Duodenal mucosa (tissue), 2 donors: ENCODE results near the gene LRCH4.

ENCODE experiments used
- H3K27ac ChIP-seq: one replicate; pipeline ENCODE4 v1.7.0; 2013; ENCODE audit warnings: low read depth, low read length
- H3K27me3 ChIP-seq, 2 donors: one replicate each; pipeline ENCODE4 v1.7.0; 2013; ENCODE audit warnings: low read length in 2 of 2, control low read depth in 1 of 2; ENCODE audit not compliant: insufficient read depth in 2 of 2, control insufficient read depth in 1 of 2
- H3K36me3 ChIP-seq, 2 donors: one replicate each; pipeline ENCODE4 v1.7.0; 2013; ENCODE audit warnings: low read length in 2 of 2, control low read depth in 1 of 2; ENCODE audit not compliant: insufficient read depth in 2 of 2, control insufficient read depth in 1 of 2
- H3K4me1 ChIP-seq, 2 donors: one replicate each; pipeline ENCODE4 v1.7.0; 2013; ENCODE audit warnings: low read length in 2 of 2, control low read depth in 1 of 2; ENCODE audit not compliant: insufficient read depth in 2 of 2, control insufficient read depth in 1 of 2
- H3K4me3 ChIP-seq, 2 donors: one replicate each; pipeline ENCODE4 v1.7.0; 2013; ENCODE audit warnings: low read length in 2 of 2, low read depth in 1 of 2
- H3K9ac ChIP-seq, 2 donors: one replicate each; pipeline ENCODE4 v1.7.0; 2013; ENCODE audit warnings: low read length in 2 of 2, low read depth in 1 of 2
- H3K9me3 ChIP-seq, 2 donors: one replicate each; pipeline ENCODE4 v1.7.0; 2013; ENCODE audit warnings: low read length in 2 of 2, control low read depth in 1 of 2; ENCODE audit not compliant: control insufficient read depth in 1 of 2

The LRCH4 gene

DNA sequence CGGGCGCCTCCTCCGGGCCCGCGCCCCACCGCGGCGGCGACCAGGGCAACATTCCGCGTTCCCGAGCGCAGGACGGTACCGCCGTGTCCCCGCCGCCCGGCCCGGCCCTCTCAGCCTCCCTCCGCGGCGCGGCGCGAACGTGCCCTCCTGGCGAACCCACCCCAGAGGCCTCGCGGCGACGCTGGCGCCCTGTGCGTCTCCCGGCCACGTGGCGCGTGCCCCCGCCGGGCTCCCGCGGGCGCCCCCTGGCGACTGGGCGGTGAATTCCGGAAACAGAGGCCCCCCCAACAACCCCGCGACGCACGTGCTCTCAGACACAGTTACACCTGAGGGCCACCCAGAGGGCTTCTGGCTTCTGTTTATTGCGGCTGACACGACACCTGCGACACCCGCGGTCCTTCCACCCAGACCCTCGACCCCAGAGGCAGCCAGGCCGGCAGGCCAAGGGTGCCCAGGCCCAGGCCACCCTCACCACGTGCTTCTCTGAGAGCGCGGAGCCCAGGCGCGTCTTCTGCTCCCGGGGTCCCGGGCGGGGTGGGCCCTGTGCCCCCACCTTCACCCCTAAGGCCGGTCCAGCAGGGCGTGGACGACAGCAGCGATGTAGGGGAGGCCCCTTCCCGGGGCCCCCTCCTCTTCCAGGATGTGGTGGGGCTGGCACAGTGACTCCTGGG is 12.1 kb downstream of the LRCH4 start, which contains the start of gene SAP25:
SAP25 (minus strand) TSS at position 210 of the 671 bp plus-strand sequence; CDS start at position 52, 158 bp downstream.
- Histone ChIP-seq H3K9me3 (no peaks in the 10 kb centered on the region), H3K4me3 (no peak within 1 kb of the TSS), H3K27ac (no peak within 1 kb of the TSS), H3K9ac (no peak within 1 kb of the TSS), H3K36me3 (peaks cover 21 to 39% of the 10 kb centered on the region in 2 donors), H3K4me1 (peaks cover 19 to 25% of the 10 kb centered on the region in 2 donors), H3K27me3 (no peaks in the 10 kb centered on the region)

DNA sequence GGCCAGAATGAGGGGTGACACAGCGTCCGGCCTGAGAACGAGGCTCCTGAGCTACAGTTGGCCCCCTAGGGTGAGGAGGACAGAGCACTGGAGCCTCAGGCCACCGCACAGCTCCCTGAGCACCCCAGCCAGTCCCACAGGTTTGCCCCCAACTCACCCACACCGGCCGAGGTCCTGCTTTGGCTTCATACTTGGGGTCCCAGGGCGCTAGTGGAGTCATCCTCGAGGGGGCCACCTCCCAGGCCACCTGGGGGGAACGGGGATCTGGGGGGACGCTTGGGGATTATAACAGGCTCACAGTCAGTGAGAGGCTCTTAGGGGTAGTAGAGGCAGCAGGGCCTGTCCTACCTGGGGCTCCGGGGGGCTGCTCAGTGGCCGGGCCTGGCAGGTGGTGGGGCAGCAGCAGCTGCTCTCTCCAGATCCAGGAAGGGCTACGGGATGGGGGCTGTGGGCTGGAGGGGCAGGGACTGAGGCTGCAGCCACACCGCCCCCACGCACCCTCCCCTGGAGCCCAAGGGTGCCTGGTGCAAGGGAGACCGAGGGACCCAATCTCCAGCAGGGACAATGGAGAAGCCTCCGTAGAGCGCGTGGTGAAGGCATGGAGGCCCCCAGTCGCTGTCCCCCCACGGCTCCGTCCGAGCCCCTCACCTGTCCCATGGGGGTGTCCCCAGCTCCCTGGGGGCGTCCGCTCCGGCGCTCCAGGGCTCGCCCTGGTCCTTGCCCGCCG is 12.8 kb downstream of the LRCH4 start:
- no peak overlapping the region for H3K9ac ChIP-seq
- peaks cover 25 to 30% of the 10 kb centered on the region in 2 donors for H3K4me1 ChIP-seq
- no peak overlapping the region for H3K27ac ChIP-seq
- H3K36me3 ChIP-seq: peaks cover 17 to 32% of the 10 kb centered on the region in 2 donors
- no peaks in the 10 kb centered on the region for H3K27me3 ChIP-seq
- no peak overlapping the region for H3K4me3 ChIP-seq
- no peaks in the 10 kb centered on the region for H3K9me3 ChIP-seq

DNA sequence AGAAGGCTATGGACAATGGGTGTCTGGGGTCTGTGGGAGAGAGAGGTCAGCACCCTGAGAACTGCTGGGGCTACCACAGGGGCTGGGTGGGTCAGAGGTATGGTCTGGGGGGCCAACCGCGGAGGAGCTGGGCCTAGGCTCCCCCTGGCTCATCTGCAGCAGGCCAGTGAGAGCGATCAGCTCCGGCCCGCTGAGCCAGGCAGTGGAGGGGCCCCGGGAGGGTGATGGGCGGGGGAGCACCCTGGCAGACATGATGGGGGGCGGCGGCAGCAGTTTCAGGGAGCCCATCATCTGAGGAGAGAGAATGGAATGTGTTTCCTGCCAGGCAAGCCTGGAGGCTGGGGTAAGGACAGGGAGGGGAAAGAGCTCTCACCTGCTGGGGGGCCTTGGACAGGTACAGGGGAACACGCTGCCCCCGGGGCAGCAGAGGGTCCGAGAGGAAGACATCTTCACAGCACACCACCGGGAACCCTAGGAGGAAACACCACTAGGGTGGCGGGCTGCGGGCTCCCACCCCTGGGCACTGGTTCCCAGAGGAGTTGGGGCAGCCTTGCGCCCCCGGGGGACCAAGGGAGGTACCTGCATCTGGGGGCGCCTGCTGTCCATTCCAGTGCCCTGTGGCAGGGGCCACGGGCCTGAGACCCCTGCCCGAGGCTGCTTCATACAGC is 13.5 kb downstream of the LRCH4 start:
- Histone ChIP-seq H3K36me3 (peaks cover 10 to 25% of the 10 kb centered on the region in 2 donors), H3K4me3 (no peak overlapping the region), H3K27ac (no peak overlapping the region), H3K9ac (no peak overlapping the region), H3K4me1 (peaks cover 32 to 34% of the 10 kb centered on the region in 2 donors), H3K27me3 (no peaks in the 10 kb centered on the region), H3K9me3 (no peaks in the 10 kb centered on the region)

DNA sequence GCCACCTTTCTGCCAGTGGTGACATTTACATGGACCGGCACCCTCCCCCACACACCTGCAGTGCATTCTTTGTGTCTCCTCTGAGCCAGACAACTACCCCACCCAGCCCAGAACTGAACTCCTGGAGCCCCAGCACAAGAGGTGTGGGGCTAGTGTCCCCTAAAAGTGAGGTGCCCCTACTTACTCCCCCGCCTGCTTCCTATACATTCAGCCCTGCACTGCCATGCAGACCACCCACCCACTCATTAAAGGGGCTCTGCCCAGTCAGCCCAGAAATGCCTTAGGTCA is 14.2 kb downstream of the LRCH4 start:
- no peak overlapping the region for H3K27ac ChIP-seq
- peaks cover 33 to 37% of the 10 kb centered on the region in 2 donors for H3K4me1 ChIP-seq
- no peaks in the 10 kb centered on the region for H3K27me3 ChIP-seq
- H3K4me3 ChIP-seq: no peak overlapping the region
- no peaks in the 10 kb centered on the region for H3K9me3 ChIP-seq
- H3K9ac ChIP-seq: no peak overlapping the region
- peaks cover 7 to 19% of the 10 kb centered on the region in 2 donors for H3K36me3 ChIP-seq

DNA sequence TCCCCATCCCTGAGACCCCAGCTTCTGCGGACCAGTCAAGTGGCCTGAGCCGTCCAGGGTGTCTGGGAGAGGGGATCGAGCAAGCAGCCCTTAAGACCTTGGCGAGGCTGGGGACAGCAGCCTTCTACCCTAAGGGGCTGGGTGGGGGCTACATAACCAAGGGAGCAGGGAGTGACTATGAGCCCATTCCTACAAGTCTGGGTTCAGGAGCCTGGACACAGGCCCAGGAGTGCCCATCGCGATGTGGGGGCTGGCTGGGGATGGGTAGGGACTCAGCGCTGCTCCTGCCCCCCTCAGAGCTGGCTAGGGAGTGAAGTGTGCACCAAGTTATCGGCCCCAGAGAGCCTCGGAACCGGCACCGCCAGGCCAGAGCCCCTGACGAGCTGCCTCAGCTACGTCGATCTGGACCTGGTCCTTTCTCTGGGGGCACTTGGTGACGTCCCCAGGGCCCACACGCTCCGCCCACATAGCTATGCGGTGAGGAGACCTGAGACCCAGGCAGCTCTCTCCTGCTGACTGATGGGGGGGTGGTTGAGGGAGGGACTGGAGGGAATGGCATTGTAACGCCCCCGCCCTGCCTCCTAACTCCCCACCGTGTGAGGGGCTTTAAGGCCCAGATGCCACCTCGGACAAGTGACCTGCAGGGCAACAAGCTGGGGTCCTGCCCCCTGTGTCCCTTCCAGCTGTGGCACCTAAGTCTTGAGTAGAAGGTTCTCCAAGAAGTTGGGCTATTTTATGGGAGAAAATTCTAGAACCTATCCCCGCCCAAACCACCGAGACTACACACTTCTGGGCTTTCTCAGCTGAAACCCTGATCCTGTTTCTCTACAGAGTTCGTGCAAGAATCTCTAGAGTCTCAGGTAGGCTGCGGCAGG is 14.7 kb downstream of the LRCH4 start:
- H3K9ac ChIP-seq: no peak overlapping the region
- no peak overlapping the region for H3K4me3 ChIP-seq
- H3K9me3 ChIP-seq: no peaks in the 10 kb centered on the region
- no peak overlapping the region for H3K27ac ChIP-seq
- H3K36me3 ChIP-seq: peaks cover 1 to 16% of the 10 kb centered on the region in 2 donors
- H3K27me3 ChIP-seq: no peaks in the 10 kb centered on the region
- H3K4me1 ChIP-seq: peaks cover 33 to 37% of the 10 kb centered on the region in 2 donors

DNA sequence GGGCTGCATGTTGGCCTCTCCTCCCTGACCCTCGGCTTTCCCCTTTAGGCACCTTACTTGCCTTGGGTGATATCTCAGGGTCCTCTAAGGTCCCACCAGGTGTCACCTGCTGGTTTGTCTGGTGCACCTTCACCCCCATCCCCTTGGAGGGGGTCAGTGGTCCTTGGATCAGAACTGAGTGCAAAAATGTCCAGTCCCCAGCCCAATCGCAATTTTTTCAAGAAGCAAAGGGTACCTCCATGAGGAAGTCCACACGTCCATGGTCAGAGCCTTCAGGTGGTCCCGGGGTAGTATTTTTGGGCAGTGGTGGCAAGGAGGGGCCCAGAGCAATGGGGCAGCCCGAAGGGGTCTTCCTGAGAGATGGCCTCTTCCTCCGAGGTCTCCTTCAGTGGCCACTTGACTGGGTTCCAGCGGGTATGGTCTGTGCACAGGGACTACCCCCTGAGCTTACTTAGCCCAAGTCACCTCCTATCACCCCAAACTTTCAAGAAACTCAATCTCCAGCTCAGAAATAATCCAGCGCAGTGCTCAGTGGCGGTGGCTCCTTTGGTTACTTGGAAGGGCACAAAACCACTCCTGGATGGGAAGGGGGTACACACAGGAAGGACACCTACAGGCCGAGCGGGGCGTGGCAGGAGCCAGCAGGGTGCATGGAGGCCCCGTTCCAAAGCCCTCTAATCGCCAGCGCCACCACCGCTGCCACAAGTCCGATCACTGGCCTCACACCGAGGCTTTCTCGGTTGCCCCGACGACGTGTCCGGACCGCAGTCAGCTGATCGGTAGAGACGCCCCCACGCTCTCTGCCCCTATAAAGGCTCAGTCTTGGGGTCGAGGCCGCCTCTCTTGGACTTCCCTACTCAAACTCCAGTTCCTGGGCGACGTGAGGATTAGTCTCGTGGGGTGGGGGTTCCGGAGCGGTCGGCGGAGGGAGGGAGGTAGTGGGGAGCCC is 16.8 kb downstream of the LRCH4 start:
- Histone ChIP-seq H3K27ac (no peak overlapping the region), H3K36me3 (peaks cover 4 to 16% of the 10 kb centered on the region in 2 donors), H3K9ac (peak overlapping the region in 1 of 2 donors; percentile 18), H3K9me3 (no peaks in the 10 kb centered on the region), H3K27me3 (no peaks in the 10 kb centered on the region), H3K4me1 (peaks cover 33 to 37% of the 10 kb centered on the region in 2 donors), H3K4me3 (peak overlapping the region; percentile 62 to 63)

DNA sequence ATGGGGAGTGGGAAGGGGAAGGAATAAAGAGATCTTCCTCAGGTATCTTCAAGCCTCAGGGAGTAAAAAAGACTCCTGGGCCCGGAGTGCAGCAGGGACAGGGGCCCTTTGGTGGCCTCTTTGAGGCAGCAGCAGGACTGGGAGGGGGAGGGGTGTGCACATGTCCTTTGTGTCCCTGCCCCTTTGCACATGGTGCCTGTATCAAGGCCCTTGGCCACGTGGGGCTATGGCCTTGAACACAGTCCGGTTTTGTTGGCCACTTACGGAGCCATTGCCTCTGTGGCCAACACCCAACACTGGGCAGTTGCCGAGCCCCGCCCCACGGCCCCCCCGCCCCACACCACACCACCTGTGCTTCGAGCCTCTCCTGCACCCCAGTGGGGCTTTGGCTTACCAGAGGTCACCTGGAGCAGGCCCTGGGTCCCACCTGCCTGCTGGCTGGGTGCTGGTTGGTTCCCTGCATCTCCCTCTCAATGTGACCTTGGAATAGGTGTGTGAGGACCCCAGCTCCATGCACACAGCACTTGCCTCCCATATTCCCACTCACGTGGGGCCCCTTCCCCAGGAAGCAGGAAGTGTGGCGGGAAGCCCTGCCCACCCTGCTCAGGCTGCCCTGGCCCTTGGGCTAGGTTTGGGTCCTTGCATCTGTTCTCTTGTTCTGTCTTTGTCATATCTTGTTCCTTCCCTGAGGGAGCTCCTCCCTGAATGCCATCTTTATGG is 17.6 kb downstream of the LRCH4 start:
- Histone ChIP-seq H3K9ac (no peak overlapping the region), H3K27ac (no peak overlapping the region), H3K36me3 (peaks cover 7 to 20% of the 10 kb centered on the region in 2 donors), H3K27me3 (no peaks in the 10 kb centered on the region), H3K4me1 (peaks cover 33 to 37% of the 10 kb centered on the region in 2 donors), H3K9me3 (no peaks in the 10 kb centered on the region), H3K4me3 (no peak overlapping the region)

DNA sequence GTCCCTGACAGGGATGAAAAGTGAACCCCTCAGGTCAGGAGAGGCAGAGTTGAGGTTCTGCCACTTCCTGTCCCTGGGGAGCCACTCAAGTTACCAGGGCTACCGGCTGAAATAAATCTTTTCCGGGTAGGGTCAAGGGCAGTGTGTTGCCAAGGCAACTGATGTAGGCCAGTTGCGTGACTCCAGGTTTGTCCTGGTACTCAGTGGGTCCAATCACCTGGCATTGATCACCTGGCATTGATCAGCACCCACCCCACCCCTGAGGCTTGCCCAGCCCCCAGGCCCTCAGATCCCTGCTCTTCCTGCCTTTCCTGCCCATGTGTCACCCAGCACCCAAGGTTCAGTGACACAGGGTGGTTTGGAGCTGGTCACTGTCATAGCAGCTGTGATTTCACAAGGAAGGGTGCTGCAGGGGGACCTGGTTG is 18.2 kb downstream of the LRCH4 start:
- H3K9ac ChIP-seq: no peak overlapping the region
- peaks cover 33 to 37% of the 10 kb centered on the region in 2 donors for H3K4me1 ChIP-seq
- H3K27ac ChIP-seq: no peak overlapping the region
- H3K9me3 ChIP-seq: no peaks in the 10 kb centered on the region
- H3K27me3 ChIP-seq: no peaks in the 10 kb centered on the region
- H3K4me3 ChIP-seq: no peak overlapping the region
- peaks cover 12 to 26% of the 10 kb centered on the region in 2 donors for H3K36me3 ChIP-seq
